RWPE2 (cell line): ENCODE results near the gene TREM1.

Experiments used
- ATAC-seq: fragments of 200-7000 bp; cut with Tn5 transposase; 3 replicates; pipeline ENCODE4 v1.9.1; 2021; ENCODE audit warnings: low read depth
- DNase-seq: peaks from one replicate; pipeline ENCODE4 v3.0.0-alpha.2; 2020; ENCODE audit warnings: low spot score
- H3K27ac ChIP-seq: fragments of 450-650 bp; 2 replicates; pipeline ENCODE4 v1.5.1; 2017; ENCODE audit warnings: mild to moderate bottlenecking; ENCODE audit not compliant: poor library complexity, severe bottlenecking
- H3K27me3 ChIP-seq: fragments of 250-450 bp; sonication (Bioruptor Pico); 2 replicates; pipeline ENCODE4 v1.5.1; 2021; ENCODE audit warnings: mild to moderate bottlenecking, moderate library complexity; ENCODE audit not compliant: insufficient read depth, poor library complexity, severe bottlenecking
- H3K36me3 ChIP-seq: fragments of 250-450 bp; sonication (Bioruptor Pico); 2 replicates; pipeline ENCODE4 v1.5.1; 2020; ENCODE audit warnings: low read depth, mild to moderate bottlenecking, moderate library complexity
- H3K4me1 ChIP-seq: fragments of 250-450 bp; sonication (Bioruptor Pico); 2 replicates; pipeline ENCODE4 v1.5.1; 2021; ENCODE audit warnings: mild to moderate bottlenecking, moderate library complexity; ENCODE audit not compliant: insufficient read depth, poor library complexity, severe bottlenecking
- H3K4me3 ChIP-seq: fragments of 250-450 bp; sonication (Bioruptor Pico); 2 replicates; pipeline ENCODE4 v1.5.1; 2021; ENCODE audit warnings: mild to moderate bottlenecking, moderate library complexity; ENCODE audit not compliant: severe bottlenecking
- H3K9me3 ChIP-seq: fragments of 250-450 bp; sonication (Bioruptor Pico); 2 replicates; pipeline ENCODE4 v1.5.1; 2021; ENCODE audit warnings: mild to moderate bottlenecking, moderate library complexity; ENCODE audit not compliant: severe bottlenecking
- TF ChIP-seq, protein P1 (sequence below): fragments of 450-650 bp; IDR thresholded peaks from one replicate; pipeline ENCODE4 v1.5.1; 2017; ENCODE audit warnings: mild to moderate bottlenecking, moderate library complexity; ENCODE audit not compliant: poor library complexity, severe bottlenecking

TREM1 gene

GRCh38 chr6:41278699-41279405, 7.6 kb downstream of the TREM1 start:
- Histone ChIP-seq H3K4me3 (no peak overlapping the region), H3K4me1 (no peaks in the 10 kb centered on the region), H3K9me3 (no peaks in the 10 kb centered on the region), H3K27ac (no peak overlapping the region), H3K27me3 (no peaks in the 10 kb centered on the region), H3K36me3 (no peaks in the 10 kb centered on the region)
- DNase-seq (no peak), ATAC-seq (peak; percentile 49; the same call in 1 of the 3 replicates)
- TF ChIP-seq, protein P1, sequence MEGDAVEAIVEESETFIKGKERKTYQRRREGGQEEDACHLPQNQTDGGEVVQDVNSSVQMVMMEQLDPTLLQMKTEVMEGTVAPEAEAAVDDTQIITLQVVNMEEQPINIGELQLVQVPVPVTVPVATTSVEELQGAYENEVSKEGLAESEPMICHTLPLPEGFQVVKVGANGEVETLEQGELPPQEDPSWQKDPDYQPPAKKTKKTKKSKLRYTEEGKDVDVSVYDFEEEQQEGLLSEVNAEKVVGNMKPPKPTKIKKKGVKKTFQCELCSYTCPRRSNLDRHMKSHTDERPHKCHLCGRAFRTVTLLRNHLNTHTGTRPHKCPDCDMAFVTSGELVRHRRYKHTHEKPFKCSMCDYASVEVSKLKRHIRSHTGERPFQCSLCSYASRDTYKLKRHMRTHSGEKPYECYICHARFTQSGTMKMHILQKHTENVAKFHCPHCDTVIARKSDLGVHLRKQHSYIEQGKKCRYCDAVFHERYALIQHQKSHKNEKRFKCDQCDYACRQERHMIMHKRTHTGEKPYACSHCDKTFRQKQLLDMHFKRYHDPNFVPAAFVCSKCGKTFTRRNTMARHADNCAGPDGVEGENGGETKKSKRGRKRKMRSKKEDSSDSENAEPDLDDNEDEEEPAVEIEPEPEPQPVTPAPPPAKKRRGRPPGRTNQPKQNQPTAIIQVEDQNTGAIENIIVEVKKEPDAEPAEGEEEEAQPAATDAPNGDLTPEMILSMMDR = peak; percentile 64

DNA sequence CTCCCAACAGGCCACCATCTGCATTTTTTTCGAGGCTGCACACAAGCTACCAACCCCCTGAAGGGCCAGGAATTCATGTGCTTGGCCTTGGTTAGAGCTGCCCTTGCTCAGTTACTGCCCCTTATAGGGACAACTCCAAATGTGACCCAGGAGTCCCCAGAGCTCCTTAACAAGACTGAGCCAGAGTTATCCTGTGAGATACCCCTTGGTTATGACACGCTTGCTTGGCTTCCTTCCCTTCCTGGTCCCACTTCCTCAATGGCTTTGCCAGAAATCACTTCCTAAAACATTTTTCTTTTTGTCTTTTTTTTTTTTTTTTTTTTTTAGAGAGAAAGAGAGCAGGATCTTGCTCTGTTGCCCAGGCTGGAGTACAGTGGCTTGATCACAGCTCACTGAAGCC, 8.9 kb downstream of the TREM1 start:
- H3K4me3 ChIP-seq = no peak overlapping the region
- no peaks in the 10 kb centered on the region for H3K9me3 ChIP-seq
- ATAC-seq = no peak
- TF ChIP-seq, protein P1 = no peak
- DNase-seq = no peak
- H3K27ac ChIP-seq = no peak overlapping the region
- no peaks in the 10 kb centered on the region for H3K4me1 ChIP-seq
- no peaks in the 10 kb centered on the region for H3K36me3 ChIP-seq
- no peaks in the 10 kb centered on the region for H3K27me3 ChIP-seq

DNA sequence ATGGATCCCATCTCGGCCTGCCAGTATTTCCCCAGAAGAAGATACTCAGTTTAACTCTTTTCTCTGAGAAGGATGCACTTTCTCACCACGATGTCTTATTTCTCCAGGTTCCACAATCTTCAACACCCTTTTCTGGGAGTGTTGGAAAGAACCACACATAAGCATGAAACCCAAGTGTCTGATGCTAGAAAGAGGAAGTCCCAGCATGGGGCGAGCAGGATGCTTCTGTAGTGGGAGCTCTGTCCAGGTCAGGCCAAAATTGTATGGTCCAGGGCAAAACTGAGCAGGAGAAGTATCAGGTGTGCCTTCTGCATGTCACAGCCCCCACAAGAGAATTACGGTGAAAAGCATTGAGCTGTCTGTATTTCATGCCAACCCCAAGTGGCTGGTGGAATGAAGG, 11.0 kb downstream of the TREM1 start:
- Histone ChIP-seq H3K27me3 (no peaks in the 10 kb centered on the region), H3K36me3 (no peaks in the 10 kb centered on the region), H3K4me1 (no peaks in the 10 kb centered on the region), H3K4me3 (no peak overlapping the region), H3K9me3 (no peaks in the 10 kb centered on the region), H3K27ac (no peak overlapping the region)
- TF ChIP-seq, protein P1 = no peak
- no peak for ATAC-seq
- no peak for DNase-seq

DNA sequence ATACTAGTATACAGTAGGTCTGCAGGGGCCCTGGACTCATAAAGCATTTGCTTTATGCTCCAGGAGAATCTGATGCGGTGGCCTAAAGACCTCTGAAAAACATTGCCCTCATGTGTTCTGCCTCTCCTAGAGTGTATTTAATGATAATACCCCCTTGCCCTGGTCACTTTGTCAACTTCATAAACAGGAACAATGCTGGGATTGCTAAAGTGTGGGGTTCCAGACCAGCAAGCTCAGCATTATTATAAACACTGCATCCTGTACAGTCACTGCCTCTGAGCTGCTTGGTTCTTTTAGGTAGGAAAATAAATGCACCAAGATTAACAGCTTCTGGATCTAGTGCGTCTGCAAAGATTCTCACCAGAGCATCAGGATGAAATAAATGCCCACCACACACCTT, 12.2 kb downstream of the TREM1 start:
- H3K36me3 ChIP-seq = no peaks in the 10 kb centered on the region
- no peak overlapping the region for H3K27ac ChIP-seq
- H3K27me3 ChIP-seq = no peaks in the 10 kb centered on the region
- DNase-seq (no peak), ATAC-seq (no peak)
- no peaks in the 10 kb centered on the region for H3K4me1 ChIP-seq
- TF ChIP-seq, protein P1 = no peak
- H3K9me3 ChIP-seq = no peaks in the 10 kb centered on the region
- H3K4me3 ChIP-seq = no peak overlapping the region

GRCh38 chr6:41273714-41274113, 12.8 kb downstream of the TREM1 start:
- TF ChIP-seq, protein P1 = no peak
- ATAC-seq (no peak), DNase-seq (no peak)
- H3K27ac ChIP-seq = no peak overlapping the region
- no peak overlapping the region for H3K4me3 ChIP-seq
- H3K27me3 ChIP-seq = no peaks in the 10 kb centered on the region
- no peaks in the 10 kb centered on the region for H3K4me1 ChIP-seq
- H3K36me3 ChIP-seq = no peaks in the 10 kb centered on the region
- no peaks in the 10 kb centered on the region for H3K9me3 ChIP-seq
